Duodenal mucosa (tissue), 2 donors: ENCODE measurements around the gene VEPH1.

Source experiments
- H3K27ac ChIP-seq: one replicate; pipeline ENCODE4 v1.7.0; 2013; ENCODE audit warnings: low read depth, low read length
- H3K27me3 ChIP-seq, 2 donors: one replicate each; pipeline ENCODE4 v1.7.0; 2013; ENCODE audit warnings: low read length in 2 of 2, control low read depth in 1 of 2; ENCODE audit not compliant: insufficient read depth in 2 of 2, control insufficient read depth in 1 of 2
- H3K36me3 ChIP-seq, 2 donors: one replicate each; pipeline ENCODE4 v1.7.0; 2013; ENCODE audit warnings: low read length in 2 of 2, control low read depth in 1 of 2; ENCODE audit not compliant: insufficient read depth in 2 of 2, control insufficient read depth in 1 of 2
- H3K4me1 ChIP-seq, 2 donors: one replicate each; pipeline ENCODE4 v1.7.0; 2013; ENCODE audit warnings: low read length in 2 of 2, control low read depth in 1 of 2; ENCODE audit not compliant: insufficient read depth in 2 of 2, control insufficient read depth in 1 of 2
- H3K4me3 ChIP-seq, 2 donors: one replicate each; pipeline ENCODE4 v1.7.0; 2013; ENCODE audit warnings: low read length in 2 of 2, low read depth in 1 of 2
- H3K9ac ChIP-seq, 2 donors: one replicate each; pipeline ENCODE4 v1.7.0; 2013; ENCODE audit warnings: low read length in 2 of 2, low read depth in 1 of 2
- H3K9me3 ChIP-seq, 2 donors: one replicate each; pipeline ENCODE4 v1.7.0; 2013; ENCODE audit warnings: low read length in 2 of 2, control low read depth in 1 of 2; ENCODE audit not compliant: control insufficient read depth in 1 of 2

Gene VEPH1

GRCh38 chr3:157479464-157480243 lies 23.6 kb downstream of the VEPH1 start:
- H3K4me3 ChIP-seq, result no peak overlapping the region
- H3K9me3 ChIP-seq, result no peaks in the 10 kb centered on the region
- H3K4me1 ChIP-seq, result no peaks in the 10 kb centered on the region
- H3K36me3 ChIP-seq, result no peaks in the 10 kb centered on the region
- no peak overlapping the region for H3K9ac ChIP-seq
- H3K27ac ChIP-seq, result no peak overlapping the region
- H3K27me3 ChIP-seq, result no peaks in the 10 kb centered on the region

GRCh38 chr3:157477441-157477840 lies 25.8 kb downstream of the VEPH1 start:
- H3K27ac ChIP-seq, result no peak overlapping the region
- H3K36me3 ChIP-seq, result no peaks in the 10 kb centered on the region
- H3K9me3 ChIP-seq, result no peaks in the 10 kb centered on the region
- H3K9ac ChIP-seq, result no peak overlapping the region
- H3K27me3 ChIP-seq, result no peaks in the 10 kb centered on the region
- no peaks in the 10 kb centered on the region for H3K4me1 ChIP-seq
- H3K4me3 ChIP-seq, result no peak overlapping the region

- no peak overlapping the region for H3K9ac ChIP-seq
- no peak overlapping the region for H3K4me3 ChIP-seq
- H3K36me3 ChIP-seq, result no peaks in the 10 kb centered on the region
- no peaks in the 10 kb centered on the region for H3K27me3 ChIP-seq
- no peaks in the 10 kb centered on the region for H3K4me1 ChIP-seq
- H3K27ac ChIP-seq, result no peak overlapping the region
- no peaks in the 10 kb centered on the region for H3K9me3 ChIP-seq
Measured at GRCh38 chr3:157475921-157476414, 27.2 kb downstream of the VEPH1 start.

GRCh38 chr3:157472648-157473047 lies 30.6 kb downstream of the VEPH1 start:
- Histone ChIP-seq H3K9ac (no peak overlapping the region), H3K9me3 (no peaks in the 10 kb centered on the region), H3K4me1 (no peaks in the 10 kb centered on the region), H3K27ac (no peak overlapping the region), H3K36me3 (no peaks in the 10 kb centered on the region), H3K4me3 (no peak overlapping the region), H3K27me3 (no peaks in the 10 kb centered on the region)

- no peak overlapping the region for H3K4me3 ChIP-seq
- no peaks in the 10 kb centered on the region for H3K36me3 ChIP-seq
- H3K9me3 ChIP-seq, result no peaks in the 10 kb centered on the region
- no peaks in the 10 kb centered on the region for H3K4me1 ChIP-seq
- H3K27ac ChIP-seq, result no peak overlapping the region
- H3K9ac ChIP-seq, result no peak overlapping the region
- H3K27me3 ChIP-seq, result no peaks in the 10 kb centered on the region
Measured at GRCh38 chr3:157471064-157471463, 32.2 kb downstream of the VEPH1 start.

GRCh38 chr3:157469561-157470294 lies 33.5 kb downstream of the VEPH1 start:
- Histone ChIP-seq H3K4me1 (no peaks in the 10 kb centered on the region), H3K36me3 (no peaks in the 10 kb centered on the region), H3K9ac (no peak overlapping the region), H3K9me3 (no peaks in the 10 kb centered on the region), H3K27me3 (no peaks in the 10 kb centered on the region), H3K27ac (no peak overlapping the region), H3K4me3 (no peak overlapping the region)

- Histone ChIP-seq H3K27ac (no peak overlapping the region), H3K9me3 (no peaks in the 10 kb centered on the region)
Measured at GRCh38 chr3:157467200-157467599, 36.0 kb downstream of the VEPH1 start.

GRCh38 chr3:157465741-157466140 lies 37.5 kb downstream of the VEPH1 start:
- no peaks in the 10 kb centered on the region for H3K4me1 ChIP-seq
- no peak overlapping the region for H3K4me3 ChIP-seq
- H3K27me3 ChIP-seq, result no peaks in the 10 kb centered on the region
- no peak overlapping the region for H3K9ac ChIP-seq
- H3K36me3 ChIP-seq, result no peaks in the 10 kb centered on the region
- no peak overlapping the region for H3K27ac ChIP-seq
- H3K9me3 ChIP-seq, result no peaks in the 10 kb centered on the region

More at GRCh38 chr3:157467200-157467599, 36.0 kb downstream of the VEPH1 start:
- H3K36me3 ChIP-seq, result no peaks in the 10 kb centered on the region
- H3K4me1 ChIP-seq, result no peaks in the 10 kb centered on the region
- no peak overlapping the region for H3K9ac ChIP-seq
- no peak overlapping the region for H3K4me3 ChIP-seq
- no peaks in the 10 kb centered on the region for H3K27me3 ChIP-seq

GRCh38 chr3:157464321-157464720 lies 38.9 kb downstream of the VEPH1 start:
- no peak overlapping the region for H3K4me3 ChIP-seq
- no peaks in the 10 kb centered on the region for H3K36me3 ChIP-seq
- no peak overlapping the region for H3K27ac ChIP-seq
- no peaks in the 10 kb centered on the region for H3K9me3 ChIP-seq
- no peaks in the 10 kb centered on the region for H3K27me3 ChIP-seq
- H3K9ac ChIP-seq, result no peak overlapping the region
- H3K4me1 ChIP-seq, result no peaks in the 10 kb centered on the region

GRCh38 chr3:157463816-157464215 lies 39.4 kb downstream of the VEPH1 start:
- Histone ChIP-seq H3K27me3 (no peaks in the 10 kb centered on the region), H3K4me3 (no peak overlapping the region), H3K27ac (no peak overlapping the region), H3K36me3 (no peaks in the 10 kb centered on the region), H3K4me1 (no peaks in the 10 kb centered on the region), H3K9ac (no peak overlapping the region), H3K9me3 (no peaks in the 10 kb centered on the region)
